Neural progenitor cell (in vitro differentiated cells): ENCODE measurements around the gene PCDHGB2. TPM values are rescaled to one million over a fixed set of nuclear protein-coding genes. Genes with fewer than 3 reads are reported as not detected.

ENCODE experiments used
- DNase-seq: peaks from one replicate; pipeline ENCODE4 v3.0.0-alpha.2; 2016; ENCODE audit warnings: low spot score
- H2AFZ ChIP-seq: fragments of 200-600 bp; sonication (generic); replicated peaks from 2 replicates; pipeline ENCODE4 v1.6.1; 2016; ENCODE audit warnings: antibody characterized with exemption
- H3F3A ChIP-seq: fragments of 200-600 bp; sonication (generic); 2 replicates; pipeline ENCODE4 v1.6.1; 2016; ENCODE audit warnings: antibody characterized with exemption, low read depth
- H3K27ac ChIP-seq: fragments of 200-600 bp; sonication (generic); 2 replicates; pipeline ENCODE4 v1.5.1; 2016; ENCODE audit warnings: mild to moderate bottlenecking
- H3K27me3 ChIP-seq: fragments of 200-600 bp; sonication (generic); 2 replicates; pipeline ENCODE4 v1.6.1; 2016; ENCODE audit warnings: mild to moderate bottlenecking, moderate library complexity
- H3K36me3 ChIP-seq: fragments of 200-600 bp; sonication (generic); 2 replicates; pipeline ENCODE4 v1.5.1; 2016
- H3K4me1 ChIP-seq: fragments of 200-600 bp; sonication (generic); 2 replicates; pipeline ENCODE4 v1.6.1; 2016; ENCODE audit warnings: mixed run types
- H3K4me2 ChIP-seq: fragments of 200-600 bp; sonication (generic); 2 replicates; pipeline ENCODE4 v1.6.1; 2016
- H3K4me3 ChIP-seq: fragments of 200-600 bp; sonication (generic); 2 replicates; pipeline ENCODE4 v1.5.1; 2016
- H3K79me2 ChIP-seq: fragments of 200-600 bp; sonication (generic); 2 replicates; pipeline ENCODE4 v1.6.1; 2016; ENCODE audit warnings: low read depth
- H3K9ac ChIP-seq: fragments of 200-600 bp; sonication (generic); 2 replicates; pipeline ENCODE4 v1.6.1; 2016
- H3K9me3 ChIP-seq: fragments of 200-600 bp; sonication (generic); 2 replicates; pipeline ENCODE4 v1.5.1; 2016; ENCODE audit warnings: low read depth
- H4K20me1 ChIP-seq: fragments of 200-600 bp; sonication (generic); 2 replicates; pipeline ENCODE4 v1.6.1; 2016; ENCODE audit warnings: low read depth
- H3K27ac Mint-ChIP-seq: 3 replicates; pipeline ENCODE4 v1.8.0; 2021; ENCODE audit warnings: mixed read lengths
- H3K27me3 Mint-ChIP-seq: 2 replicates; pipeline ENCODE4 v1.8.0; 2022; ENCODE audit warnings: low read depth, mild to moderate bottlenecking, inconsistent platforms, moderate library complexity, mixed read lengths; ENCODE audit not compliant: insufficient read depth
- H3K36me3 Mint-ChIP-seq: 3 replicates; pipeline ENCODE4 v1.8.0; 2021; ENCODE audit warnings: mixed read lengths
- H3K4me1 Mint-ChIP-seq: 3 replicates; pipeline ENCODE4 v1.8.0; 2021; ENCODE audit warnings: mixed read lengths
- H3K4me3 Mint-ChIP-seq: 3 replicates; pipeline ENCODE4 v1.8.0; 2021; ENCODE audit warnings: mild to moderate bottlenecking, moderate library complexity, mixed read lengths
- H3K9me3 Mint-ChIP-seq: 3 replicates; pipeline ENCODE4 v1.8.0; 2020; ENCODE audit warnings: mixed read lengths
- CTCF ChIP-seq: fragments of 200-600 bp; sonication (generic); IDR thresholded peaks from 2 replicates; pipeline ENCODE4 v1.5.1; 2017; ENCODE audit warnings: antibody characterized with exemption, mild to moderate bottlenecking
- EZH2 ChIP-seq: fragments of 200-600 bp; sonication (generic); IDR thresholded peaks from 2 replicates; pipeline ENCODE4 v1.6.1; 2017; ENCODE audit warnings: antibody characterized with exemption, mild to moderate bottlenecking, moderate library complexity
- EZH2phosphoT487 ChIP-seq: fragments of 200-600 bp; sonication (generic); IDR thresholded peaks from 2 replicates; pipeline ENCODE4 v1.6.1; 2017; ENCODE audit warnings: antibody characterized with exemption
- total RNA-seq: library from RNA; depleted of rRNA; stranded (reverse); fragments of >200 nt; gene quantifications from 2 replicates; pipeline ENCODE4 v1.2.3, GENCODE V29; 2015; ENCODE audit warnings: low replicate concordance

PCDHGB2 gene
- total RNA-seq, 1 donor from 2014 or later: 2.2 TPM

GRCh38 chr5:141355641-141356040 lies 4.2 kb upstream of the PCDHGB2 start:
- H3K9me3 ChIP-seq: peaks cover 16% of the 10 kb centered on the region
- no peak for DNase-seq

GRCh38 chr5:141356133-141356532 lies 3.7 kb upstream of the PCDHGB2 start:
- Histone ChIP-seq H3K4me3 (no peak overlapping the region), H3K9ac (no peak overlapping the region), H3K27ac (no peak overlapping the region), H3K79me2 (no peaks in the 10 kb centered on the region), H3K4me1 (no peaks in the 10 kb centered on the region), H3F3A (no peaks in the 10 kb centered on the region), H3K4me2 (no peak overlapping the region), H3K27me3 (no peaks in the 10 kb centered on the region), H3K36me3 (no peaks in the 10 kb centered on the region), H4K20me1 (no peaks in the 10 kb centered on the region), H3K9me3 (peaks cover 17% of the 10 kb centered on the region), H2AFZ (no peak overlapping the region)
- no peak for DNase-seq
- H3K4me3 Mint-ChIP-seq: no peak overlapping the region
- peaks cover 2% of the 10 kb centered on the region for H3K27me3 Mint-ChIP-seq
- H3K36me3 Mint-ChIP-seq: peaks cover 7% of the 10 kb centered on the region
- H3K27ac Mint-ChIP-seq: no peak overlapping the region
- H3K4me1 Mint-ChIP-seq: no peaks in the 10 kb centered on the region
- TF ChIP-seq CTCF (no peak), EZH2 (no peak)
- peaks cover 60% of the 10 kb centered on the region for H3K9me3 Mint-ChIP-seq

More at GRCh38 chr5:141355641-141356040, 4.2 kb upstream of the PCDHGB2 start:
- Histone ChIP-seq H3K4me1 (no peaks in the 10 kb centered on the region), H2AFZ (no peak overlapping the region), H3K27me3 (no peaks in the 10 kb centered on the region), H3K27ac (no peak overlapping the region), H3K79me2 (no peaks in the 10 kb centered on the region), H3K9ac (no peak overlapping the region), H3K4me3 (no peak overlapping the region), H4K20me1 (no peaks in the 10 kb centered on the region), H3K4me2 (no peak overlapping the region), H3K36me3 (no peaks in the 10 kb centered on the region), H3F3A (no peaks in the 10 kb centered on the region)
- Mint-ChIP-seq H3K9me3 (peaks cover 60% of the 10 kb centered on the region), H3K27me3 (peaks cover 2% of the 10 kb centered on the region), H3K4me1 (no peaks in the 10 kb centered on the region), H3K36me3 (peaks cover 7% of the 10 kb centered on the region), H3K27ac (no peak overlapping the region), H3K4me3 (no peak overlapping the region)
- TF ChIP-seq CTCF (no peak), EZH2phosphoT487 (no peak), EZH2 (no peak)

GRCh38 chr5:141356950-141357349 lies 2.8 kb upstream of the PCDHGB2 start:
- no peak overlapping the region for H3K4me3 Mint-ChIP-seq
- Histone ChIP-seq H3K4me2 (no peak overlapping the region), H3K4me3 (no peak overlapping the region), H4K20me1 (no peaks in the 10 kb centered on the region), H3K4me1 (no peaks in the 10 kb centered on the region), H3F3A (no peaks in the 10 kb centered on the region), H2AFZ (no peak overlapping the region), H3K9ac (no peak overlapping the region), H3K9me3 (peaks cover 13% of the 10 kb centered on the region), H3K36me3 (no peaks in the 10 kb centered on the region), H3K27ac (no peak overlapping the region), H3K79me2 (no peaks in the 10 kb centered on the region), H3K27me3 (no peaks in the 10 kb centered on the region)
- TF ChIP-seq EZH2phosphoT487 (no peak), EZH2 (no peak), CTCF (no peak)
- H3K4me1 Mint-ChIP-seq: no peaks in the 10 kb centered on the region
- DNase-seq: no peak
- H3K9me3 Mint-ChIP-seq: peaks cover 61% of the 10 kb centered on the region
- H3K27ac Mint-ChIP-seq: no peak overlapping the region
- H3K27me3 Mint-ChIP-seq: peaks cover 2% of the 10 kb centered on the region
- H3K36me3 Mint-ChIP-seq: peaks cover 7% of the 10 kb centered on the region
